H1 (cell line): ENCODE data around the gene NIPAL4. TPM values are rescaled to one million over a fixed set of nuclear protein-coding genes. Genes with fewer than 3 reads are reported as not detected.

Experiments
- CREB1 ChIP-seq: IDR thresholded peaks from 2 replicates; pipeline ENCODE4 v1.6.1; 2012; ENCODE audit warnings: inconsistent platforms
- NRF1 ChIP-seq: IDR thresholded peaks from 2 replicates; pipeline ENCODE4 v1.6.1; 2011; ENCODE audit warnings: mild to moderate bottlenecking, low read depth, low read length, improper control_type of control experiment
- POU5F1 ChIP-seq: IDR thresholded peaks from 2 replicates; pipeline ENCODE4 v1.6.1; 2011; ENCODE audit warnings: low read depth, mild to moderate bottlenecking, low read length, moderate library complexity
- RFX5 ChIP-seq: IDR thresholded peaks from 2 replicates; pipeline ENCODE4 v1.6.1; 2011; ENCODE audit warnings: low read depth, low read length, improper control_type of control experiment, borderline replicate concordance
- SIN3A ChIP-seq, 2 experiments: IDR thresholded peaks in 1 of 2; conservative IDR thresholded peaks in 1 of 2; 2 replicates each; pipeline ENCODE4 v1.6.1; 2011 to 2012; ENCODE audit warnings: low read length in 2 of 2, improper control_type of control experiment in 1 of 2, low read depth in 1 of 2, mild to moderate bottlenecking in 1 of 2
- SIX5 ChIP-seq: IDR thresholded peaks from 2 replicates; pipeline ENCODE4 v1.6.1; 2011; ENCODE audit warnings: mild to moderate bottlenecking, low read depth, low read length
- polyA plus RNA-seq, 7 experiments: library from polyadenylated mRNA; depleted of rRNA in 3 of 7; stranded (reverse) in 5 of 7; unstranded in 2 of 7; fragments of >200 nt in 5 of 7; fragments of 200-250 nt in 2 of 7; gene quantifications; 1 replicate in 5 of 7; 2 replicates in 1 of 7; 4 replicates in 1 of 7; pipeline versions ENCODE4 v1.2.1 to v1.2.3, GENCODE V29; 2011 to 2013; ENCODE audit warnings: missing spikeins in 2 of 7, mixed read lengths in 2 of 7
- total RNA-seq: library from RNA; stranded (reverse); fragmentation: NEBNext Ultra II Directional; extraction: Animal tissue kit (Norgen Biotek cat#: 25700); gene quantifications from 2 replicates; pipeline ENCODE4 v1.2.1, GENCODE V29; 2021

The NIPAL4 gene
- total and polyA plus RNA-seq, 2 of the 8 experiments (the other 6 are each of a cell fraction or from before 2014, with no cell fraction given), result 0.09 to 0.20 TPM

GRCh38 chr5:157434096-157434495 is 25.9 kb upstream of the NIPAL4 start (continued):
- TF ChIP-seq SIN3A (conservative IDR thresholded peaks at IDR 0.05 in 1 of 2, IDR thresholded peaks at IDR 0.05 in 1 of 2; ENCODE audit: low read depth in 1 of 2, low read length in 2 of 2) (no peak), SIX5 (no peak), RFX5 (no peak), CREB1 (no peak), POU5F1 (no peak), NRF1 (no peak)
